Measurements from ENCODE around the gene CFAP73.
"Not testable (repeated sequence)": the region's sequence is repeated elsewhere in the genome, so short reads cannot be mapped to it uniquely, and the experiment has no call there.

CFAP73 gene

GRCh38 chr12:113119980-113120669, 29.4 kb upstream of the CFAP73 start:
- no peak for DNase-seq (ENCODE audit: low read depth)

- no peak for DNase-seq (ENCODE audit: low read depth)
These were observed 28.7 kb upstream of the CFAP73 start for GRCh38 chr12:113120670-113121370.

- DNase-seq (ENCODE audit: low read depth): no peak
These were observed 21.7 kb upstream of the CFAP73 start for GRCh38 chr12:113127791-113128199.

GRCh38 chr12:113128802-113129663, 20.5 kb upstream of the CFAP73 start:
- DNase-seq (ENCODE audit: low read depth): no peak

- DNase-seq (ENCODE audit: low read depth): no peak
These were observed 19.7 kb upstream of the CFAP73 start for GRCh38 chr12:113129664-113130456.

GRCh38 chr12:113130457-113131135, 18.9 kb upstream of the CFAP73 start:
- no peak for DNase-seq (ENCODE audit: low read depth)

GRCh38 chr12:113131556-113131955, 18.0 kb upstream of the CFAP73 start:
- DNase-seq (ENCODE audit: low read depth): no peak

GRCh38 chr12:113133036-113133435, 16.5 kb upstream of the CFAP73 start:
- no peak for DNase-seq (ENCODE audit: low read depth)

GRCh38 chr12:113133666-113134065, 15.9 kb upstream of the CFAP73 start:
- no peak for DNase-seq (ENCODE audit: low read depth)

- no peak for DNase-seq (ENCODE audit: low read depth)
These were observed 15.5 kb upstream of the CFAP73 start for GRCh38 chr12:113134071-113134470.

GRCh38 chr12:113134521-113134951, 15.0 kb upstream of the CFAP73 start:
- DNase-seq (ENCODE audit: low read depth): no peak

- no peak for DNase-seq (ENCODE audit: low read depth)
These were observed 14.1 kb upstream of the CFAP73 start, which contains the start of gene RASAL1 for GRCh38 chr12:113135178-113136127. RASAL1 (minus strand) TSS chr12:113135761; CDS start chr12:113135462, 299 bp downstream.

GRCh38 chr12:113136128-113136989, 13.2 kb upstream of the CFAP73 start:
- no peak for DNase-seq (ENCODE audit: low read depth)

GRCh38 chr12:113136990-113137511, 12.5 kb upstream of the CFAP73 start:
- DNase-seq (ENCODE audit: low read depth): no peak

GRCh38 chr12:113137861-113138783, 11.4 kb upstream of the CFAP73 start:
- no peak for DNase-seq (ENCODE audit: low read depth)

GRCh38 chr12:113138826-113139225, 10.7 kb upstream of the CFAP73 start:
- DNase-seq (ENCODE audit: low read depth): no peak

- no peak for DNase-seq (ENCODE audit: low read depth)
These were observed 8.8 kb upstream of the CFAP73 start for GRCh38 chr12:113140706-113141105.

GRCh38 chr12:113141716-113142115, 7.8 kb upstream of the CFAP73 start:
- not testable (repeated sequence) for DNase-seq (ENCODE audit: low read depth)
